ENCODE results near the gene ZGPAT. TPM values are rescaled to one million over a fixed set of nuclear protein-coding genes. Genes with fewer than 3 reads are reported as not detected.

The ZGPAT gene
- total and polyA plus RNA-seq, 10 of the 15 experiments (the other 5 are each of a cell fraction or from before 2014, with no cell fraction given): 0.58 to 52.9 (median 18.0) TPM

DNA sequence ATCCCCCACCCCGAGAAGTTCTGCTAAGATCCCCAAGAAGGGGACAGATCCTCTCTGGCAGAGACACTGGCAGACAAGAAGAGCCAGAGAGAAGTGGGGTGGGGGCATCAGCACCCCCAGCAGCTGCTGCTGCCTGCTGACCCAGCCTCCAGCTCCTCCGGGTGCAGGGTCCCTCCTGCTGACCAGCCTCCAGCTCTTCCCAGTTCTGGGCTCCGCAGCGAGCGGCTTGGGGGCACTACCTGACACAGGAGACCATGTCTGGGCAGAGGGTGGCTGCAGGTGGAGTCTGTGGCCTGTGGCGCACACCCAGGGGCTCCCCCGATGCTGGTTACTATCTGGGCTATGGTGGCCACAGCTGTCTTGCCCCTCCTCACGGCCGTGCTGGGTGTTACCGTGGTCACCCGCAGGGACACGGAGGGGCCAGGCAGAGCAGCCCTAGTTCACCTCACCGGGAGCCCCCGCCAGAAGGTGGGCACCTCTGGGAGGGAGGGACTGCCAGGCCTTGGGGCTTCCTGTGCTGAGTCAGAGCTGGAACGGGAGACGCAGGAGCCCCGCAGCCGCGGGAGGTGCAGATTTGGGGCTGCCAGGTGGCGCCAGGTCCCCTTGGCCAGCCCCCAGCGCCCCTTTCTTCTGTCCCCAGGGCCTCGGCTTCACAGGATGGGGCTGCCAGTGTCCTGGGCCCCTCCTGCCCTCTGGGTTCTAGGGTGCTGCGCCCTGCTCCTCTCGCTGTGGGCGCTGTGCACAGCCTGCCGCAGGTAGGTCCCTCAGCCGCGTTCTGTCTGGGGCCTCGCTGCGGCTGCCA lies 29.3 kb downstream of the ZGPAT start (continued):
- TF ChIP-seq JUND (IDR thresholded peaks at IDR 0.05; ENCODE audit: low read depth, low read length): no peak
- no peak for TF ChIP-seq STAT3 (IDR thresholded peaks at IDR 0.05; ENCODE audit: low read depth, low read length)
- no peak for TF ChIP-seq BACH1 (IDR thresholded peaks at IDR 0.05; ENCODE audit: borderline replicate concordance)
- no peak for TF ChIP-seq CUX1 (IDR thresholded peaks at IDR 0.05; ENCODE audit: insufficient replicate concordance, low read depth, low read length)
- TF ChIP-seq SIN3A (IDR thresholded peaks at IDR 0.05; ENCODE audit: low read depth, low read length): no peak
- no peak for TF ChIP-seq POU2F2 (IDR thresholded peaks at IDR 0.05; ENCODE audit: borderline replicate concordance, low read depth, low read length)
- TF ChIP-seq ZNF207 (IDR thresholded peaks at IDR 0.05; ENCODE audit: borderline replicate concordance): no peak
- TF ChIP-seq BMI1 (IDR thresholded peaks at IDR 0.05; ENCODE audit: borderline replicate concordance): no peak
- peak; percentile 60 for TF ChIP-seq BCL3 (IDR thresholded peaks at IDR 0.05; ENCODE audit: borderline replicate concordance, insufficient read depth, low read depth, low read length, poor library complexity, severe bottlenecking)
- TF ChIP-seq NBN (IDR thresholded peaks at IDR 0.05): no peak
- TF ChIP-seq, protein P1, sequence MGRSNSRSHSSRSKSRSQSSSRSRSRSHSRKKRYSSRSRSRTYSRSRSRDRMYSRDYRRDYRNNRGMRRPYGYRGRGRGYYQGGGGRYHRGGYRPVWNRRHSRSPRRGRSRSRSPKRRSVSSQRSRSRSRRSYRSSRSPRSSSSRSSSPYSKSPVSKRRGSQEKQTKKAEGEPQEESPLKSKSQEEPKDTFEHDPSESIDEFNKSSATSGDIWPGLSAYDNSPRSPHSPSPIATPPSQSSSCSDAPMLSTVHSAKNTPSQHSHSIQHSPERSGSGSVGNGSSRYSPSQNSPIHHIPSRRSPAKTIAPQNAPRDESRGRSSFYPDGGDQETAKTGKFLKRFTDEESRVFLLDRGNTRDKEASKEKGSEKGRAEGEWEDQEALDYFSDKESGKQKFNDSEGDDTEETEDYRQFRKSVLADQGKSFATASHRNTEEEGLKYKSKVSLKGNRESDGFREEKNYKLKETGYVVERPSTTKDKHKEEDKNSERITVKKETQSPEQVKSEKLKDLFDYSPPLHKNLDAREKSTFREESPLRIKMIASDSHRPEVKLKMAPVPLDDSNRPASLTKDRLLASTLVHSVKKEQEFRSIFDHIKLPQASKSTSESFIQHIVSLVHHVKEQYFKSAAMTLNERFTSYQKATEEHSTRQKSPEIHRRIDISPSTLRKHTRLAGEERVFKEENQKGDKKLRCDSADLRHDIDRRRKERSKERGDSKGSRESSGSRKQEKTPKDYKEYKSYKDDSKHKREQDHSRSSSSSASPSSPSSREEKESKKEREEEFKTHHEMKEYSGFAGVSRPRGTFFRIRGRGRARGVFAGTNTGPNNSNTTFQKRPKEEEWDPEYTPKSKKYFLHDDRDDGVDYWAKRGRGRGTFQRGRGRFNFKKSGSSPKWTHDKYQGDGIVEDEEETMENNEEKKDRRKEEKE (IDR thresholded peaks at IDR 0.05): no peak
- TF ChIP-seq, protein P2, sequence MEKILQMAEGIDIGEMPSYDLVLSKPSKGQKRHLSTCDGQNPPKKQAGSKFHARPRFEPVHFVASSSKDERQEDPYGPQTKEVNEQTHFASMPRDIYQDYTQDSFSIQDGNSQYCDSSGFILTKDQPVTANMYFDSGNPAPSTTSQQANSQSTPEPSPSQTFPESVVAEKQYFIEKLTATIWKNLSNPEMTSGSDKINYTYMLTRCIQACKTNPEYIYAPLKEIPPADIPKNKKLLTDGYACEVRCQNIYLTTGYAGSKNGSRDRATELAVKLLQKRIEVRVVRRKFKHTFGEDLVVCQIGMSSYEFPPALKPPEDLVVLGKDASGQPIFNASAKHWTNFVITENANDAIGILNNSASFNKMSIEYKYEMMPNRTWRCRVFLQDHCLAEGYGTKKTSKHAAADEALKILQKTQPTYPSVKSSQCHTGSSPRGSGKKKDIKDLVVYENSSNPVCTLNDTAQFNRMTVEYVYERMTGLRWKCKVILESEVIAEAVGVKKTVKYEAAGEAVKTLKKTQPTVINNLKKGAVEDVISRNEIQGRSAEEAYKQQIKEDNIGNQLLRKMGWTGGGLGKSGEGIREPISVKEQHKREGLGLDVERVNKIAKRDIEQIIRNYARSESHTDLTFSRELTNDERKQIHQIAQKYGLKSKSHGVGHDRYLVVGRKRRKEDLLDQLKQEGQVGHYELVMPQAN (conservative IDR thresholded peaks at IDR 0.05): no peak; the same call in 1 of the 2 replicates
- no peak for TF ChIP-seq SRF (IDR thresholded peaks at IDR 0.05; ENCODE audit: low read depth in 2 of 2, low read length in 2 of 2)
- no peak for TF ChIP-seq SUPT20H (IDR thresholded peaks at IDR 0.05; ENCODE audit: borderline replicate concordance, control insufficient read depth, low read depth, low read length)
- TF ChIP-seq MEF2B (IDR thresholded peaks at IDR 0.05; ENCODE audit: partially characterized antibody, poor library complexity, severe bottlenecking): no peak
- TF ChIP-seq MYB (IDR thresholded peaks at IDR 0.05; ENCODE audit: borderline replicate concordance, low read depth, low read length): no peak
- TF ChIP-seq TARDBP (IDR thresholded peaks at IDR 0.05; ENCODE audit: borderline replicate concordance): no peak

Data from GM12878 (cell line).